Measurements from ENCODE around the gene PCBP3. TPM values are rescaled to one million over a fixed set of nuclear protein-coding genes. Genes with fewer than 3 reads are reported as not detected.
"Not testable (repeated sequence)": the region's sequence is repeated elsewhere in the genome, so short reads cannot be mapped to it uniquely, and the experiment has no call there.

PCBP3 gene
- total RNA-seq, 1 experiment from 2014 or later, result 15.2 TPM

DNA sequence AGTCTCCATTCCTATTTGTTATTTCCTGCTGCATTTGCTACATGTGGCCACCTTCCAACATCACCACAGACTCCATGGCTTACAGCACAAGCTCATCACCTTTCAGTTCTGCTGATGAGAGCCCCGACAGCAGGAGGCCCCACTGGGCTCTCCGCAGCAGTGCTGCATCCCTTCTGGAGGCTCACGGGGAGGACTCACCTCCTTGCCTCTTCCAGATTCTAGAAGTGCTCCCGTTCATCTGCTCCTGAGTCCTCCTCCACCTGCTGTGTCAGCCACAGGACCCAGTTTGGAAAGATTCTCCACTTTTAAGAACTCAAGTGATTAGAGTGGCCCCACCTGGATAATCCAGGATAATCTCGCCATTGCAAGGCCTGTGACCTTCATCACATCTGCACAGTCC is 167.6 kb downstream of the PCBP3 start:
- no peaks in the 10 kb centered on the region for H3K4me1 ChIP-seq (replicated peaks)
- H3K4me3 ChIP-seq, result no peak overlapping the region
- H3K27me3 ChIP-seq (replicated peaks), result no peaks in the 10 kb centered on the region
- H3K9me3 ChIP-seq (replicated peaks), result no peaks in the 10 kb centered on the region
- H3K27ac ChIP-seq, result no peak overlapping the region
- peaks cover 3% of the 10 kb centered on the region for H3K36me3 ChIP-seq
- no peak for DNase-seq (ENCODE audit: low read depth in 1 of 2, low spot score in 2 of 2)

DNA sequence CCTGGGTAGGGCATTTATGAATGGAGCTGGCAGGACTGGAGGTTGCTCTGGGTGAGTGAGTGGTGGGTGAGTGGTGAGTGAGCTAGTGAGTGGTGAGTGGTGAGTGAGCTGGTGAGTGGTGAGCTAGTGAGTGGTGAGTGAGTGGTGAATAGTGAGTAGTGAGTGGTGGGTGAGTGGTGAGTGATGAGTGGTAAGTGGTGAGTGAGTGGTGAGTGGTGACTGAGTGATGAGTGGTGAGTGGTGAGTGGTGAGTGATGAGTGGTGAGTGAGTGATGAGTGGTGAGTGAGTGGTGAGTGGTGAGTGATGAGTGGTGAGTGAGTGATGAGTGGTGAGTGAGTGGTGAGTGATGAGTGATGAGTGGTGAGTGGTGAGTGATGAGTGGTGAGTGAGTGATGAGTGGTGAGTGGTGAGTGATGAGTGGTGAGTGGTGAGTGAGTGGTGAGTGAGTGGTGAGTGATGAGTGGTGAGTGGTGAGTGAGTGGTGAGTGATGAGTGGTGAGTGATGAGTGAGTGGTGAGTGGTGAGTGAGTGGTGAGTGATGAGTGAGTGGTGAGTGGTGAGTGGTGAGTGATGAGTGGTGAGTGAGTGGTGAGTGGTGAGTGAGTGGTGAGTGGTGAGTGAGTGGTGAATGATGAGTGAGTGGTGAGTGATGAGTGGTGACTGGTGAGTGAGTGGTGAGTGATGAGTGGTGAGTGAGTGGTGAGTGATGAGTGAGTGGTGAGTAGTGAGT is 170.8 kb downstream of the PCBP3 start:
- not testable (repeated sequence) for H3K9me3 ChIP-seq (replicated peaks); DNase-seq (ENCODE audit: low read depth in 1 of 2, low spot score in 2 of 2); H3K4me3 ChIP-seq; H3K27ac ChIP-seq; H3K36me3 ChIP-seq; H3K27me3 ChIP-seq (replicated peaks)
- peaks cover 20% of the 10 kb centered on the region for H3K4me1 ChIP-seq (replicated peaks)

DNA sequence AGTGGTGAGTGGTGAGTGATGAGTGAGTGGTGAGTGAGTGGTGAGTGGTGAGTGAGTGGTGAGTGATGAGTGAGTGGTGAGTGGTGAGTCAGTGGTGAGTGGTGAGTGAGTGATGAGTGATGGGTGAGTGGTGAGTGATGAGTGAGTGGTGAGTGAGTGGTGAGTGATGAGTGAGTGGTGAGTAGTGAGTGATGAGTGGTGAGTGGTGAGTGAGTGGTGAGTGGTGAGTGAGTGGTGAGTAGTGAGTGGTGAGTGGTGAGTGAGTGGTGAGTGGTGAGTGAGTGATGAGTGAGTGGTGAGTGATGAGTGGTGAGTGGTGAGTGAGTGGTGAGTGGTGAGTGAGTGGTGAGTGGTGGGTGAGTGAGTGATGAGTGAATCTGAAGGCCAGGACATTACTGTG is 172.3 kb downstream of the PCBP3 start:
- not testable (repeated sequence) for H3K27me3 ChIP-seq (replicated peaks); H3K9me3 ChIP-seq (replicated peaks); DNase-seq (ENCODE audit: low read depth in 1 of 2, low spot score in 2 of 2); H3K36me3 ChIP-seq; H3K27ac ChIP-seq; H3K4me3 ChIP-seq
- peaks cover 34% of the 10 kb centered on the region for H3K4me1 ChIP-seq (replicated peaks)

DNA sequence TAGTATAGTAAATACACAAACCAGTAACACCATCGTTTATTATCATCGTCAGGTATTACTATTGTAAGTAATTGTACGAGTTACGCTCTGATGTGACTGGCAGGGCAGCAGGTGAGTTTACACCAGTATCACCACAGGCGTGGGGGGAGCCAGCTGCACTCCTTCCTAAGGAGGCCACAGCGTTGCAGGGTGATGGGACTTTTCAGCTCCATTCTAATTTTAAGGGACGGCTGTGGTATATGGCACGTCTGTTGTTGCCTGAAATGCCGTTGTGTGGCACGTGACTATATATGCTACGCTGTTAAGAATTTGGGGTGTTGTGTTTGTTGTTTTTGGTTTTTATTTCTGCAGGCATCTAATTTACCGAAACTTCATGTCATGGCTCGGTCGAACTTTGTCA is 173.3 kb downstream of the PCBP3 start:
- no peak overlapping the region for H3K4me3 ChIP-seq
- H3K9me3 ChIP-seq (replicated peaks), result no peaks in the 10 kb centered on the region
- peaks cover 6% of the 10 kb centered on the region; the same call in 1 of the 2 replicates for H3K36me3 ChIP-seq
- H3K27me3 ChIP-seq (replicated peaks), result no peaks in the 10 kb centered on the region
- no peak overlapping the region for H3K27ac ChIP-seq
- no peak for DNase-seq (ENCODE audit: low read depth in 1 of 2, low spot score in 2 of 2)
- peaks cover 36% of the 10 kb centered on the region for H3K4me1 ChIP-seq (replicated peaks)

DNA sequence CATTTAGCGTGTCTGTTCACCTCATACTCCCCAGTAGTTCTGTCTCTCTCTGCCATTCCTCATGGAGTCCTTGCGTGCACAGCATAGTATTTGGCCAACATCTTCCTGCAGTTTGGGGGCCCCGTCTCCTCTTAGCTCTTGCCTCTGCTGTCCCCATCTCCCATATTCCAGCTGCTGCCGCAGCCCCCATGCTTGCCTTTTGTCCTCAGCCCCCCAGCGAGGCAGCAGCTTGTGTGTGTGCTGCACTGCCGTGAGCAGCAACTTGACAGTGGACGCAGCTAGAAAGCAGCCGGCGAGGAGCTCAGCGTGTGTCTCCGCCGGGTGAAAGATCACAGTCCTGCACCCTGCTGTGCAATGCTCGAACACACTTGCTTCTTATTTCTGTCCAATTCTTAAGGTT is 173.8 kb downstream of the PCBP3 start:
- no peaks in the 10 kb centered on the region for H3K9me3 ChIP-seq (replicated peaks)
- H3K27ac ChIP-seq, result peak overlapping the region; percentile 84; the same call in 1 of the 2 replicates
- H3K4me3 ChIP-seq, result no peak overlapping the region
- no peaks in the 10 kb centered on the region for H3K27me3 ChIP-seq (replicated peaks)
- no peak for DNase-seq (ENCODE audit: low read depth in 1 of 2, low spot score in 2 of 2)
- H3K4me1 ChIP-seq (replicated peaks), result peaks cover 36% of the 10 kb centered on the region
- H3K36me3 ChIP-seq, result peaks cover 6% of the 10 kb centered on the region; the same call in 1 of the 2 replicates

DNA sequence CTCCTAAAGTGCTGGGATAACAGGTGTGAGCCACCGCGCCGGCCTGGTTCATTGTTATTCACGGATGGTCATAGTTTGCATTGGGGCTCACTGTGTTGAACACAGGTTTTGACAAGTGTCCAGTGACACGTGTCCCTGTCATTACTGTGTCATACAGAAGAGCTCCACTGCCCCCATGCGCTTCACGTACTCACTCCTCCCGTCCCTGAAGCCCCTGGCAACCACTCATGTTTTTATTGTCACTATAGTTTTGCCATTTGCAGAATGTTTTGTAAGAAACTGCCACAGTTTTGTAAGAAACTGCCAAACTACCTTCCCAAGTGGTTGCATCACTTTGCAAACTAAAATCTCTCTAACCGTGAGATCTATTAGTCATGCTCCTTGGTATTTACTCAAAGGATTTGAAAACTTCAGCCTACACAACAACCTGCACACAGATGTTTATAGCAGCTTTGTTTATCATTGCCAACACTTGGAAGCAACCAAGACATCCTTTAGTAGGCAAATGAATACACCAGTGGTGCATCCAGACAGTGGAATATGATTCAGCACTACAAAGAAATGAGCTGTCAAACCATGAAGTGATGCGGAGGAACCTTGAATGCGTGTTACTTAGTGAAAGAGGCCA is 174.9 kb downstream of the PCBP3 start:
- Histone ChIP-seq H3K4me3 (no peak overlapping the region), H3K27ac (peak overlapping the region; percentile 84), H3K4me1 (replicated peaks) (peaks cover 36% of the 10 kb centered on the region), H3K9me3 (replicated peaks) (no peaks in the 10 kb centered on the region), H3K36me3 (peaks cover 6% of the 10 kb centered on the region; the same call in 1 of the 2 replicates), H3K27me3 (replicated peaks) (no peaks in the 10 kb centered on the region)
- peak; percentile 65 to 86 for DNase-seq (ENCODE audit: low read depth in 1 of 2, low spot score in 2 of 2)

DNA sequence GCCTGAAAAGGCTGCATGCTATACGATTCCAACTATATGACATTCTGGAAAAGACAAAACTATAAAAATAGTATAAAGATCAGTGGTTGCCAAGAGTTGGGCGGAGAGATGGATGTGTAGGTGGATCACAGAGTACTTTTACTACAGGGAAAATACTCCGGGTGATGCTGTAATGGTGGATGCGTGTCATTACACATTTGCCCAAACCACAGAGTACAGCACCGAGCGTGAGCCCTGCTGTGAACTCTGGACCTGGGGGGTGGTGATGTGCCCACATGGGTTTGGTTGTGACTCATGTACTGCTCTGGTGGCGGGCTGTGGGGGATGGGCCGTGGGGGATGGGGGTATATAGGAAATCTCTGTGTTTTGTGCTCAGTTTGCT is 175.4 kb downstream of the PCBP3 start:
- Histone ChIP-seq H3K9me3 (replicated peaks) (no peaks in the 10 kb centered on the region), H3K36me3 (peaks cover 6% of the 10 kb centered on the region; the same call in 1 of the 2 replicates), H3K4me1 (replicated peaks) (peaks cover 36% of the 10 kb centered on the region), H3K27me3 (replicated peaks) (no peaks in the 10 kb centered on the region), H3K27ac (peak overlapping the region; percentile 84), H3K4me3 (no peak overlapping the region)
- peak; percentile 83 to 91 for DNase-seq (ENCODE audit: low read depth in 1 of 2, low spot score in 2 of 2)

DNA sequence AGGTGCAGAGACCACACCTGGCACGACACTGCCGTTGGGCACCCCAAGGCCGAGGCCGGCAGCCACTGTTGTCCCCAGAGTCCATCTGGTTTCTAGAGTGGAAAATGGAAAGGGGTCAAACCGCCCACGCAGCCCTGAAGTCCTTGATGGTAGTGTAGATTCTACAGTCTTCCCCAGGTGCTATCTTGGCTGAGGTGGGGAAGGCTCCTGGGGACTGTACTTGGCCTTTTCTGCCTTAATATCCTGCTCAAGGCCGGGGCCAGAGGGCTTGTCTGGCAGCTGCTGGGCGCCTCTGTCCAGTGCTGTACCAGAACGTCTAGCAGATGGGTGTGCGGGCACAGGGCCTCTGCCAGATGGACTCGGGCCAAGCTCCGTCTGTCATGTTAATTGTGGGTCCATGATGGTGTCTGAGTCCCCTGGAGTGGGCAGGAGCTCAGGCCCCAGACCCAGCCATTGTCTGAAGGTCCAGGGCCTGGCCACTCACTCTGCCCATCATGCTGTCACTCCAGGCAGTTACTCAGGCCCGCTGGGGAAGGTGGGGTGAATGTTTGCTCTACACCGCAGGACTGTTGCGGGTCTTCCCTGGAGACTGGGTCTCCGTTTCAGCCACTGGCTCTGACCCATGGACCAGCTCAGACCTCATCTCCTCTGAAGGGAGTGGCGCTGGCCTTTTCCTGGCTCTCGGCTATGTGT is 176.1 kb downstream of the PCBP3 start:
- Histone ChIP-seq H3K27ac (peak overlapping the region; percentile 84), H3K4me3 (no peak overlapping the region), H3K36me3 (peaks cover 6% of the 10 kb centered on the region; the same call in 1 of the 2 replicates), H3K27me3 (replicated peaks) (no peaks in the 10 kb centered on the region), H3K9me3 (replicated peaks) (no peaks in the 10 kb centered on the region), H3K4me1 (replicated peaks) (peaks cover 36% of the 10 kb centered on the region)
- DNase-seq (ENCODE audit: low read depth in 1 of 2, low spot score in 2 of 2), result peak in 1 of 2 experiments; percentile 43

DNA sequence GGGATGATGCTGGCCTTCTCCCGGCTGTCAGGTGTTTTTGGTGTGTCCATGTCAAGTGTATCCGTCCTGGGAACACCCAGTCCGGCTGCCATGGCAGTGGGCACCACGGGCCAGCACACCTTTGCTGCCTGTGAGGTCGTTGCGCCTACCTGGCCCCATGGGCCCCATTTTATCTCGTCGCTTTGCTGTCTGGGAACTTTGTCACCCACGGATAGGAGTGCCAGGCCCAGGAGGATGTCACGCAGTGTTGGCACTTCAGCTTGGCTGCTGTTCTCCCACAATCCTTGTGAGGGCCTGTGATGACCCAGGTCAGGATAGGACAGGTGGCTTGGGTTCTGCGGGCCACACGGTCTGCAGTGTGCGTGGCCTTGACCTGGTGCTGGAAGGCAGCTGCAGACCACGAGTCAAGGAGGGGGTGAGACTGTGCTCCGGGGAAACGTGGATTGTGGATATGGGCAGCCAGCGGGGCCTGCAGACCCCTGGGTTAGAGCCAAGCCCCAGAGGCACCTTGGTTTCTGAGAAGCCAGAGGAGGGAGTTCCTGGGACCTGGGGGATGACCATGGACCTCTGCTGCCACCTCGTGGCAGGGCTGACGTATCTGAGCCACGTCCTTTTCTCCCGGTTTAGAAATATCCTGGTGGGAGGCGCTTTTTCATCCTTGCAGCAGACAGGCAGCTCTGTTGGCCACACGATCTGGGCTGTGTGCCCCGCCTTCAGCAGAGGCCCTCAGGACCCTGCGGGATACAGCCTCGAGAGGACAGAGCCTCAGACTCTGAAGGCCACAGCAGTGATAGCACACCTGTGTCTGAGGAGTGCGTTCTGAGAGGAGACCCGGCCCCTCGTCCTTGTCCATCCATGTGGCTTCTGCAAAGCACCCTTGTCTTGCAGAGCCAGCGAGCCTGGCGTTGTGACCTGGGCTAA is 176.9 kb downstream of the PCBP3 start:
- no peak overlapping the region for H3K4me3 ChIP-seq
- H3K36me3 ChIP-seq, result peaks cover 6% of the 10 kb centered on the region; the same call in 1 of the 2 replicates
- H3K9me3 ChIP-seq (replicated peaks), result no peaks in the 10 kb centered on the region
- no peak overlapping the region for H3K27ac ChIP-seq
- no peaks in the 10 kb centered on the region for H3K27me3 ChIP-seq (replicated peaks)
- DNase-seq (ENCODE audit: low read depth in 1 of 2, low spot score in 2 of 2), result peak; percentile 76 to 88
- peaks cover 36% of the 10 kb centered on the region for H3K4me1 ChIP-seq (replicated peaks)

DNA sequence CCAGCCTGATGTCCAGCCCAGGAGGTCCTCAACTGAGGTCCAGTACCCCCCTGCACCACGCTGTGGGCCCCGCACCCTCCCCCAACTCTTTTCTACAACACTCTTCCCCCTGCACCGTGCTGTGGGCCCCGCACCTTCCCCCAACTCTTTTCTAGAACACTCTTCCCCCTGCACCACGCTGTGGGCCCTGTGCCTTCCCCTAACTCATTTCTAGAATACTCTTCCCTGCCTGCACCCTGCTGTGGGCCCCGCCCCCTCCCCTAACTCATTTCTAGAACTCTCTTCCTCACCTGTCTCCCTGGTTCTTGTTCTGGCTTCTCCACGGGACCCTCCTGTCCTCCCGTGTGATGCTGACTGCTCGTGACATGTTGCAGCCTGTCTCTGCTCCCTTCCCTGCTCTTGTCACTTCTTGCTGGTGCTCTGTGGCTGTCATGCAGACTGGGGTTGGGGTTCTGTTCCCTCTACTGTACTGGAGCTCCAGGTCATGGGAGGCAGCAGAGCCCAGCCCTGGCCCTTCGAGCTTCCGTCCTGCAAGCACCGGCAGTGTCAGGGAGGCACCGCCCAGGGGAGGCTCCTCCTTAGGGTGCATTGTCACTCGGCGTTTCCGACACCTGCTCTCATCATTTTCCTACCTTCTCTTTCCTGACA is 177.9 kb downstream of the PCBP3 start:
- DNase-seq (ENCODE audit: low read depth in 1 of 2, low spot score in 2 of 2), result no peak
- Histone ChIP-seq H3K36me3 (peaks cover 6% of the 10 kb centered on the region; the same call in 1 of the 2 replicates), H3K27me3 (replicated peaks) (no peaks in the 10 kb centered on the region), H3K27ac (no peak overlapping the region), H3K4me3 (no peak overlapping the region), H3K9me3 (replicated peaks) (no peaks in the 10 kb centered on the region), H3K4me1 (replicated peaks) (peaks cover 36% of the 10 kb centered on the region)

DNA sequence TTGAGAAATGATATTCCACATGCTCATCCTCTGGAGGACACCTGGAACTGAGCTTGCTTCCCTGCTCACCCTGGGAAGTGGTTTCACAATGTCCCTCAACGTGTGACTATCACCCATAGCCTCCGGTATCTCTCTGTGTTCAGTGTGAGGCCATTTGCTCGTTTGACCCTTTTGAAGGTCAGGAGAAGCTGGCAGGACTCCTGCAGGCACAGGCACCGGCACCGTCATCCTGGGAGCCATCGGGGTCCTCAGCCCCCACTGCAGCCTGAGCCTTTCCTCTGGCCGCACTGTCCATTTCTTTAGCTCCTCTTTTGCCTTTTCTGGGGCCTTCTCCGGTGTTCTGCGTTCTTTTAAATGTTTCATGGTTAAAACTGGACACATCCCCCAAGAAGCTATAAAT is 178.5 kb downstream of the PCBP3 start:
- Histone ChIP-seq H3K27ac (no peak overlapping the region), H3K4me3 (no peak overlapping the region), H3K27me3 (replicated peaks) (no peaks in the 10 kb centered on the region), H3K9me3 (replicated peaks) (no peaks in the 10 kb centered on the region), H3K36me3 (peaks cover 6% of the 10 kb centered on the region; the same call in 1 of the 2 replicates), H3K4me1 (replicated peaks) (peaks cover 36% of the 10 kb centered on the region)
- DNase-seq (ENCODE audit: low read depth in 1 of 2, low spot score in 2 of 2), result no peak

DNA sequence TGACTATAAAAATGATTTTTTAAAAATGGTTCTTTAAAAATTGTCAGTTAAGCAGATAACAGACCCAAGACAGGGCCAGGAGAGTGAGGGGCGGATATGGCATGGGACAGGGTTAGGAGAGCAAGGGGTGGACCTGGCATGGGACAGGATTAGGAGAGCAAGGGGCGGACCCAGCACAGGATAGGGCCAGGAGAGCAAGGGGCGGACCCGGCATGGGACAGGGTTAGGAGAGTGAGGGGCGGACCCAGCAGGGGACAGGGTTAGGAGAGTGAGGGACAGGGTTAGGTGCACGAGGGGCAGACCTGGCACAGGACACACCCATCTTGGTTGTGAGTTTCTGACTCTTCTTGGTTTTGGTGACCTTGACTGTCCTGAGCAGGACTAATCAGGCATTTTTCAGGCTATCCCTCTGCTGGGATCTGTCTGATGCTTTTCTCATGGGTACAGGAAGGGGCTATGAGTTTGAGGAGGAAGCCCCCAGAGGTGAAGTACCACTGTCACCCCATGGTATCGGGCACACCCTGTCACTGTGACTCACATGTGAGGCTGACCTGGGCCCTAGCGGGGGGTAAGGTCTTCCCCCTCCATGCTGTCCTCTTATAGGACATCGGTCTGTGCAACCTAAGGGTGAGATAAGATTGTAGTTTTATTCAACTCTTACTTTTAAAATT is 179.0 kb downstream of the PCBP3 start:
- Histone ChIP-seq H3K9me3 (replicated peaks) (no peaks in the 10 kb centered on the region), H3K27me3 (replicated peaks) (no peaks in the 10 kb centered on the region), H3K36me3 (peaks cover 6% of the 10 kb centered on the region; the same call in 1 of the 2 replicates), H3K4me1 (replicated peaks) (peaks cover 35% of the 10 kb centered on the region), H3K4me3 (no peak overlapping the region), H3K27ac (no peak overlapping the region)
- no peak for DNase-seq (ENCODE audit: low read depth in 1 of 2, low spot score in 2 of 2)

Data from SJSA1 (cell line).